GM12875 (cell line): ENCODE results near the gene PDAP1.

Source experiments
- H3K4me3 ChIP-seq: one replicate; pipeline ENCODE4 v1.5.1; 2011; ENCODE audit warnings: low read depth, low read length, control low read depth
- TF ChIP-seq, protein P1 (sequence below): IDR thresholded peaks from 2 replicates; pipeline ENCODE4 v1.5.1; 2011; ENCODE audit warnings: low read depth, mild to moderate bottlenecking, control low read depth, inconsistent platforms, low read length, moderate library complexity, borderline replicate concordance; ENCODE audit not compliant: insufficient read depth

PDAP1 gene

DNA sequence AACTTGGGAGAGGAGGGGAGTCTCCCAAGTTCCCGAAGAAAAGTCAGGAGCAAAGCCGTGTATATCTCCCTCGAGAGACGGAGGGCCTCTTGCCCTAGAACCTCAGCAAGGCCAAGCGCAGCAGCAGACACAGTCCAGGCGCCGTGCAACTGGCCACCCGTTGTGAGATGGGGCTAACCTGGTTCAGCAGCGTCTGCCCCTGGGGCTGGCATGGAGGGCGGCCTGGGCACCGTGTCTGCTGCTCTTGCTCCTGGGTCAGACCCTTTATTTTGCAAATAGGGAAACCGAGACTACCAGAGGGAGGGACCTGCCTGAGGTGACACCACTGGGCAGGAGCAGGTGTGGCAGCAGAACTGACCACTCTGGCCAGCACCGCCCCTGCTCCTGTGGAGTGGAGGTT, 44.1 kb upstream of the PDAP1 start:
- no peak overlapping the region for H3K4me3 ChIP-seq
- TF ChIP-seq, protein P1, sequence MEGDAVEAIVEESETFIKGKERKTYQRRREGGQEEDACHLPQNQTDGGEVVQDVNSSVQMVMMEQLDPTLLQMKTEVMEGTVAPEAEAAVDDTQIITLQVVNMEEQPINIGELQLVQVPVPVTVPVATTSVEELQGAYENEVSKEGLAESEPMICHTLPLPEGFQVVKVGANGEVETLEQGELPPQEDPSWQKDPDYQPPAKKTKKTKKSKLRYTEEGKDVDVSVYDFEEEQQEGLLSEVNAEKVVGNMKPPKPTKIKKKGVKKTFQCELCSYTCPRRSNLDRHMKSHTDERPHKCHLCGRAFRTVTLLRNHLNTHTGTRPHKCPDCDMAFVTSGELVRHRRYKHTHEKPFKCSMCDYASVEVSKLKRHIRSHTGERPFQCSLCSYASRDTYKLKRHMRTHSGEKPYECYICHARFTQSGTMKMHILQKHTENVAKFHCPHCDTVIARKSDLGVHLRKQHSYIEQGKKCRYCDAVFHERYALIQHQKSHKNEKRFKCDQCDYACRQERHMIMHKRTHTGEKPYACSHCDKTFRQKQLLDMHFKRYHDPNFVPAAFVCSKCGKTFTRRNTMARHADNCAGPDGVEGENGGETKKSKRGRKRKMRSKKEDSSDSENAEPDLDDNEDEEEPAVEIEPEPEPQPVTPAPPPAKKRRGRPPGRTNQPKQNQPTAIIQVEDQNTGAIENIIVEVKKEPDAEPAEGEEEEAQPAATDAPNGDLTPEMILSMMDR = no peak

DNA sequence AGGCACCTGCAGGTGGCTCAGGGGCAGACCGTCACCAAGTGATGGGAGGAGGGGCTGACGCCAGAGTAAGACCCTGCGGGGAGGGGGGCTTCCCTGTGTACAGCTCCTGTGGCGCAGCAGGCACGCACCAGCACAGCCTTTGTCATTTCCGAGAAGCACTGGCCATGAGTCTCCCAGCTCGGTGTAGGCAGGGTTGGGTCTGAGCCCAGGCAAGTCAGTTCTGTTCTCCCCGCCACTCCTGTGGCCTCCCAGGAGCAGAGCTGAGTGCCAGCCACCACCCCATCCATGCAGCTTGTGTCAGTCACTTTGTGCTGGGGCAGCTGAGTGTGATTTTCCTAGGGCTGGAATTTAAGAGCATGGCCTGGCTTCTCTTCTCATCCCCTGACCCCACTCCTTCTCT, 43.5 kb upstream of the PDAP1 start:
- TF ChIP-seq, protein P1 = no peak

DNA sequence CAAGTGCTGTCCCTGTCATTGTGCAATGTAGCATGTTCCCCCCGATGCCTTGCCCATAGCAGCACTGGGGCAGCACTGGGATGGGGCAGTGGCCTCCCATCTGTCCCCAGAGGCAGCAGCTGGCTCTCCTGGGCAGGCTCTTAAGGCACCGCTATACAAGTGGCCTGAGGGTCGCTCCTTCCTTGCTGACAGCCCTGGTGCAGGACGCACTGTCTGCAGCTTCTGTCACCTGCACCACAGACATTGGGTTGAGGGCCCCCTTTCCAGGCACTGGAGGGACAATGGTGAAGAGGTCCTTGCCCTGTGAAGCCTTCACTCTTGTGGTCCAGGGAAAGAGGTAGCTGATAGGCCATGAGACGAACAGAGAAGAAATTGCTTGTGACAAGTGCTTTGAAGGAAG, 40.9 kb upstream of the PDAP1 start:
- H3K4me3 ChIP-seq = no peak overlapping the region
- TF ChIP-seq, protein P1 = no peak

More for the DNA sequence above, 43.5 kb upstream of the PDAP1 start:
- H3K4me3 ChIP-seq = no peak overlapping the region

DNA sequence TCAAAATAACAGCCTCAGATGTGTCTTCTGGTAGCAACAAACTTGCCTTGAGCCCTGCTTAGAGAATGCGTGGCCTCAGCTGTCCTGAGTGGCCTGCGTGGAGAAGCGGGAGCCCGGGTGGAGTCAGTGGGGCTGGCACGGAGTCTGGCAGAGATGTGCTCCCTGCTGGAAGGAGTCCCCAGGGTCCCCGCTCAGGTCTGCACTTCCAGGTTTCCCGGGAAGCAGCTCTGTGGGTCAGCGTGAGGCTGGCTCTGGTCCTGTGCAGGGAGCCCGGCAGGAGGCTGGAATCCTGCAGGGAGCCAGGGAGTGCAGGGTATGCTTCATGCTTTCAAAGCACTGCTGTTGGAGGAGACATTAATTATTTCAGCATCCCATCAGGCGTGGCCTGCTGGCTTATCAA, 40.5 kb upstream of the PDAP1 start:
- H3K4me3 ChIP-seq = no peak overlapping the region
- TF ChIP-seq, protein P1 = no peak

DNA sequence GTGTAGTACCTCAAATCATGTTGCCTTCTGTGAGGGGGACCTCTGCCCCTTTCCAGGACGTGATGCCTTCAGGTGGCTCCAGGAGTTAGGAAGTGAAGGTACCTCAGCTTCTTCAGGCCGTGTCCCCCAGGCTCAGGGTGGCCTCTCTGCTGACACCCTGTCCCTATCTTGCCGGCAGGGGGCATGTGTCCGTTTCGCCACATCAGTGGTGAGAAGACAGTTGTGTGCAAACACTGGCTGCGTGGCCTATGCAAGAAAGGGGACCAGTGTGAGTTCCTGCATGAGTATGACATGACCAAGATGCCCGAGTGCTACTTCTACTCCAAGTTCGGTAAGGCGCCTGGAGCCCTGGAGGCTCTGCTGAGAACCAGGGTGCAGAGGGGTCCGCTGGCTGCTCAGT, 39.5 kb upstream of the PDAP1 start:
- TF ChIP-seq, protein P1 = peak; percentile 45; the same call in 1 of the 2 replicates
- no peak overlapping the region for H3K4me3 ChIP-seq

DNA sequence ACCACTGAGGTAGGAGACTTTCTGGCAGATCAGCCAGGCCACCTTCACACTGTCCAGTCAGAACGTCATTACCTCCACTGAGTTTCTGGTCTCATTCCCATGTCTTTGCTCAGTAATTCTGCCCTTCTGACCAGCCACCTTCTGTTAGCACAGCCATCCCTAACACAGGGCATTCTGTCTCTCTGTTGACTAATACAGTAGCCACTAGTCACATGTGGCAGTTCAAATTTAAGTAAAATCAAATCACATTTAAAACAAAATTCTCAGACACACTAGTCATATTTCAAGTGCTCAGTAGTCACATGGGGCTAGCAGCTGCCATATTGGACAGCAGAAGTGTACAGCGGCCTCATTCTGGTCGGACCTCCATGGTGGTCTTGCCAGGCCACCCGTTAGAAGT, 37.7 kb upstream of the PDAP1 start:
- H3K4me3 ChIP-seq = no peak overlapping the region
- TF ChIP-seq, protein P1 = no peak

DNA sequence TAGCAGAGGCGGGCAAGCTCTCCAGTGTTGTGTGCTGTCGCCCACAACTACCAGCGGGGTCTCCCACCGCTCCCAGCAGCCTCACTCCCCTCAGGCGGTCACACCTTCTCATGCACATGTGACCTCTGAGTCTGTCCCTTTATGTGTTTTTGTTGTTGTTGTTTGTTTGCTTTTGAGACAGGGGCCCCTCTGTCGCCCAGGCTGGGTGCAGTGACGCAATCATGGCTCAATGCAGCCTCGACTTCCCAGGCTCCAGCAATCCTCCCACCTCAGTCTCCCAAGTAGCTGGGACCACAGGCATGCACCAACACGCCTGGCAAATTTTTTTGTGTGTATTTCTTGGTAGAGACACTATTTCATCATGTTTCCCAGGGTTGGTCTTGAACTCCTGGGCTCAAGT, 31.8 kb upstream of the PDAP1 start:
- TF ChIP-seq, protein P1 = no peak
- no peak overlapping the region for H3K4me3 ChIP-seq
